ENCODE measurements around the gene SNRPF.

Gene SNRPF

GRCh38 chr12:95859947-95860850, 1.4 kb downstream of the SNRPF start:
- Histone ChIP-seq H3K4me3 (ENCODE audit: low read depth in 1 of 2, low read length in 2 of 2) (peak overlapping the region; percentile 95 to 96), H3K9me3 (ENCODE audit: control insufficient read depth in 1 of 2, low read length in 2 of 2) (no peaks in the 10 kb centered on the region), H3K4me1 (ENCODE audit: control insufficient read depth in 1 of 2, insufficient read depth in 2 of 2, low read length in 2 of 2) (peaks cover 6 to 23% of the 10 kb centered on the region in 2 donors), H3K27me3 (ENCODE audit: low read depth, low read length) (no peaks in the 10 kb centered on the region), H3K27ac (ENCODE audit: low read length) (no peak overlapping the region), H3K36me3 (ENCODE audit: control insufficient read depth in 1 of 2, insufficient read depth in 2 of 2, low read length in 2 of 2) (peaks cover 19 to 28% of the 10 kb centered on the region in 2 donors)

GRCh38 chr12:95862038-95862437, 3.3 kb downstream of the SNRPF start:
- no peaks in the 10 kb centered on the region for H3K27me3 ChIP-seq (ENCODE audit: low read depth, low read length)
- H3K27ac ChIP-seq (ENCODE audit: low read length): no peak overlapping the region
- peaks cover 6 to 23% of the 10 kb centered on the region in 2 donors for H3K4me1 ChIP-seq (ENCODE audit: control insufficient read depth in 1 of 2, insufficient read depth in 2 of 2, low read length in 2 of 2)
- peaks cover 19 to 32% of the 10 kb centered on the region in 2 donors for H3K36me3 ChIP-seq (ENCODE audit: control insufficient read depth in 1 of 2, insufficient read depth in 2 of 2, low read length in 2 of 2)
- no peak overlapping the region for H3K4me3 ChIP-seq (ENCODE audit: low read depth in 1 of 2, low read length in 2 of 2)
- no peaks in the 10 kb centered on the region for H3K9me3 ChIP-seq (ENCODE audit: control insufficient read depth in 1 of 2, low read length in 2 of 2)

GRCh38 chr12:95863337-95863736, 4.6 kb downstream of the SNRPF start:
- H3K27ac ChIP-seq (ENCODE audit: low read length): no peak overlapping the region
- H3K27me3 ChIP-seq (ENCODE audit: low read depth, low read length): no peaks in the 10 kb centered on the region
- peaks cover 6 to 17% of the 10 kb centered on the region in 2 donors for H3K4me1 ChIP-seq (ENCODE audit: control insufficient read depth in 1 of 2, insufficient read depth in 2 of 2, low read length in 2 of 2)
- H3K36me3 ChIP-seq (ENCODE audit: control insufficient read depth in 1 of 2, insufficient read depth in 2 of 2, low read length in 2 of 2): peaks cover 19 to 36% of the 10 kb centered on the region in 2 donors
- no peak overlapping the region for H3K4me3 ChIP-seq (ENCODE audit: low read depth in 1 of 2, low read length in 2 of 2)
- H3K9me3 ChIP-seq (ENCODE audit: control insufficient read depth in 1 of 2, low read length in 2 of 2): no peaks in the 10 kb centered on the region

GRCh38 chr12:95870897-95871296, 12.1 kb downstream of the SNRPF start:
- H3K4me1 ChIP-seq (ENCODE audit: control insufficient read depth in 1 of 2, insufficient read depth in 2 of 2, low read length in 2 of 2): no peaks in the 10 kb centered on the region
- no peaks in the 10 kb centered on the region for H3K9me3 ChIP-seq (ENCODE audit: control insufficient read depth in 1 of 2, low read length in 2 of 2)
- no peak overlapping the region for H3K27ac ChIP-seq (ENCODE audit: low read length)
- H3K36me3 ChIP-seq (ENCODE audit: control insufficient read depth in 1 of 2, insufficient read depth in 2 of 2, low read length in 2 of 2): peaks cover 0 to 20% of the 10 kb centered on the region in 2 donors
- H3K4me3 ChIP-seq (ENCODE audit: low read depth in 1 of 2, low read length in 2 of 2): no peak overlapping the region
- no peaks in the 10 kb centered on the region for H3K27me3 ChIP-seq (ENCODE audit: low read depth, low read length)

- H3K27me3 ChIP-seq (ENCODE audit: low read depth, low read length): no peaks in the 10 kb centered on the region
- H3K27ac ChIP-seq (ENCODE audit: low read length): no peak overlapping the region
- H3K9me3 ChIP-seq (ENCODE audit: control insufficient read depth in 1 of 2, low read length in 2 of 2): no peaks in the 10 kb centered on the region
- H3K36me3 ChIP-seq (ENCODE audit: control insufficient read depth in 1 of 2, insufficient read depth in 2 of 2, low read length in 2 of 2): peaks cover 0 to 5% of the 10 kb centered on the region in 2 donors
- H3K4me1 ChIP-seq (ENCODE audit: control insufficient read depth in 1 of 2, insufficient read depth in 2 of 2, low read length in 2 of 2): no peaks in the 10 kb centered on the region
- H3K4me3 ChIP-seq (ENCODE audit: low read depth in 1 of 2, low read length in 2 of 2): no peak overlapping the region
These were observed 15.7 kb downstream of the SNRPF start for GRCh38 chr12:95874452-95874851.

- Histone ChIP-seq H3K4me1 (ENCODE audit: control insufficient read depth in 1 of 2, insufficient read depth in 2 of 2, low read length in 2 of 2) (no peaks in the 10 kb centered on the region), H3K36me3 (ENCODE audit: control insufficient read depth in 1 of 2, insufficient read depth in 2 of 2, low read length in 2 of 2) (no peaks in the 10 kb centered on the region), H3K27ac (ENCODE audit: low read length) (no peak overlapping the region), H3K27me3 (ENCODE audit: low read depth, low read length) (no peaks in the 10 kb centered on the region), H3K9me3 (ENCODE audit: control insufficient read depth in 1 of 2, low read length in 2 of 2) (no peaks in the 10 kb centered on the region), H3K4me3 (ENCODE audit: low read depth in 1 of 2, low read length in 2 of 2) (no peak overlapping the region)
These were observed 18.9 kb downstream of the SNRPF start for GRCh38 chr12:95877622-95878021.

- Histone ChIP-seq H3K9me3 (ENCODE audit: control insufficient read depth in 1 of 2, low read length in 2 of 2) (peaks cover 0 to 4% of the 10 kb centered on the region in 2 donors), H3K27ac (ENCODE audit: low read length) (no peak overlapping the region), H3K36me3 (ENCODE audit: control insufficient read depth in 1 of 2, insufficient read depth in 2 of 2, low read length in 2 of 2) (no peaks in the 10 kb centered on the region), H3K4me1 (ENCODE audit: control insufficient read depth in 1 of 2, insufficient read depth in 2 of 2, low read length in 2 of 2) (no peaks in the 10 kb centered on the region), H3K27me3 (ENCODE audit: low read depth, low read length) (no peaks in the 10 kb centered on the region), H3K4me3 (ENCODE audit: low read depth in 1 of 2, low read length in 2 of 2) (no peak overlapping the region)
These were observed 22.1 kb downstream of the SNRPF start for GRCh38 chr12:95880895-95881294.

GRCh38 chr12:95881331-95881955, 22.7 kb downstream of the SNRPF start:
- Histone ChIP-seq H3K27ac (ENCODE audit: low read length) (no peak overlapping the region), H3K4me1 (ENCODE audit: control insufficient read depth in 1 of 2, insufficient read depth in 2 of 2, low read length in 2 of 2) (no peaks in the 10 kb centered on the region), H3K27me3 (ENCODE audit: low read depth, low read length) (no peaks in the 10 kb centered on the region), H3K9me3 (ENCODE audit: control insufficient read depth in 1 of 2, low read length in 2 of 2) (peaks cover 0 to 4% of the 10 kb centered on the region in 2 donors), H3K4me3 (ENCODE audit: low read depth in 1 of 2, low read length in 2 of 2) (no peak overlapping the region), H3K36me3 (ENCODE audit: control insufficient read depth in 1 of 2, insufficient read depth in 2 of 2, low read length in 2 of 2) (no peaks in the 10 kb centered on the region)

DNA sequence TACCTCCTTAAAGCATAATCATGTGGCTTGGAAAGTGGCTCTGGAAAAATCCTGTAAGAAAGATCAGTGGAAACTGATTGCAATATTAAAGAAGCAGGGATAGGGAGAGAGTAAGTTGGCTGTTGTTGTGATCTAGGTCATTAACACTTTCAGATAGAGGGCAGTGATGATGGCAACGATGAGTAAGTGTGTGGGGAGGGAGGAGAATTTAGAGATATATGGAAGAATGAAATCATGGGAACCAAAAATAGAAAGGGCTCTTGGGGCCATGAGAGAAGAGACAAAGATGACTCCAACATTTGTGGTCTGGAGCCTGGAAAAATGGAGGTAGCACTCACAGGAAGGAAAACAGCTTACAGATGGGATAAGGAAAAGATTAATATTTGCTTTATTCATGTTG, 23.3 kb downstream of the SNRPF start:
- Histone ChIP-seq H3K27me3 (ENCODE audit: low read depth, low read length) (no peaks in the 10 kb centered on the region), H3K27ac (ENCODE audit: low read length) (no peak overlapping the region), H3K4me3 (ENCODE audit: low read depth in 1 of 2, low read length in 2 of 2) (no peak overlapping the region)

GRCh38 chr12:95882873-95883272, 24.1 kb downstream of the SNRPF start:
- no peaks in the 10 kb centered on the region for H3K4me1 ChIP-seq (ENCODE audit: control insufficient read depth in 1 of 2, insufficient read depth in 2 of 2, low read length in 2 of 2)
- H3K36me3 ChIP-seq (ENCODE audit: control insufficient read depth in 1 of 2, insufficient read depth in 2 of 2, low read length in 2 of 2): no peaks in the 10 kb centered on the region
- H3K4me3 ChIP-seq (ENCODE audit: low read depth in 1 of 2, low read length in 2 of 2): no peak overlapping the region
- H3K27ac ChIP-seq (ENCODE audit: low read length): no peak overlapping the region
- no peaks in the 10 kb centered on the region for H3K27me3 ChIP-seq (ENCODE audit: low read depth, low read length)
- peaks cover 0 to 4% of the 10 kb centered on the region in 2 donors for H3K9me3 ChIP-seq (ENCODE audit: control insufficient read depth in 1 of 2, low read length in 2 of 2)

More for the DNA sequence above, 23.3 kb downstream of the SNRPF start:
- Histone ChIP-seq H3K4me1 (ENCODE audit: control insufficient read depth in 1 of 2, insufficient read depth in 2 of 2, low read length in 2 of 2) (no peaks in the 10 kb centered on the region), H3K9me3 (ENCODE audit: control insufficient read depth in 1 of 2, low read length in 2 of 2) (peaks cover 0 to 4% of the 10 kb centered on the region in 2 donors), H3K36me3 (ENCODE audit: control insufficient read depth in 1 of 2, insufficient read depth in 2 of 2, low read length in 2 of 2) (no peaks in the 10 kb centered on the region)

GRCh38 chr12:95884998-95885397, 26.2 kb downstream of the SNRPF start:
- no peak overlapping the region for H3K27ac ChIP-seq (ENCODE audit: low read length)
- no peaks in the 10 kb centered on the region for H3K4me1 ChIP-seq (ENCODE audit: control insufficient read depth in 1 of 2, insufficient read depth in 2 of 2, low read length in 2 of 2)
- H3K4me3 ChIP-seq (ENCODE audit: low read depth in 1 of 2, low read length in 2 of 2): no peak overlapping the region
- peaks cover 0 to 4% of the 10 kb centered on the region in 2 donors for H3K9me3 ChIP-seq (ENCODE audit: control insufficient read depth in 1 of 2, low read length in 2 of 2)
- H3K36me3 ChIP-seq (ENCODE audit: control insufficient read depth in 1 of 2, insufficient read depth in 2 of 2, low read length in 2 of 2): no peaks in the 10 kb centered on the region
- no peaks in the 10 kb centered on the region for H3K27me3 ChIP-seq (ENCODE audit: low read depth, low read length)
